Hematopoietic multipotent progenitor cell (in vitro differentiated cells): ENCODE measurements around the gene NMRK1. TPM values are rescaled to one million over a fixed set of nuclear protein-coding genes. Genes with fewer than 3 reads are reported as not detected.

ENCODE experiments used
- DNase-seq, 3 donors: peaks; one replicate each; pipeline ENCODE4 v3.0.0-alpha.2; 2011 to 2015; ENCODE audit warnings: low read depth in 2 of 3, low spot score in 2 of 3
- total RNA-seq: library from RNA; depleted of rRNA; stranded (reverse); fragments of >200 nt; gene quantifications from one replicate; pipeline ENCODE4 v1.2.3, GENCODE V29; 2012

The NMRK1 gene
- 3.8 TPM for total RNA-seq

DNA sequence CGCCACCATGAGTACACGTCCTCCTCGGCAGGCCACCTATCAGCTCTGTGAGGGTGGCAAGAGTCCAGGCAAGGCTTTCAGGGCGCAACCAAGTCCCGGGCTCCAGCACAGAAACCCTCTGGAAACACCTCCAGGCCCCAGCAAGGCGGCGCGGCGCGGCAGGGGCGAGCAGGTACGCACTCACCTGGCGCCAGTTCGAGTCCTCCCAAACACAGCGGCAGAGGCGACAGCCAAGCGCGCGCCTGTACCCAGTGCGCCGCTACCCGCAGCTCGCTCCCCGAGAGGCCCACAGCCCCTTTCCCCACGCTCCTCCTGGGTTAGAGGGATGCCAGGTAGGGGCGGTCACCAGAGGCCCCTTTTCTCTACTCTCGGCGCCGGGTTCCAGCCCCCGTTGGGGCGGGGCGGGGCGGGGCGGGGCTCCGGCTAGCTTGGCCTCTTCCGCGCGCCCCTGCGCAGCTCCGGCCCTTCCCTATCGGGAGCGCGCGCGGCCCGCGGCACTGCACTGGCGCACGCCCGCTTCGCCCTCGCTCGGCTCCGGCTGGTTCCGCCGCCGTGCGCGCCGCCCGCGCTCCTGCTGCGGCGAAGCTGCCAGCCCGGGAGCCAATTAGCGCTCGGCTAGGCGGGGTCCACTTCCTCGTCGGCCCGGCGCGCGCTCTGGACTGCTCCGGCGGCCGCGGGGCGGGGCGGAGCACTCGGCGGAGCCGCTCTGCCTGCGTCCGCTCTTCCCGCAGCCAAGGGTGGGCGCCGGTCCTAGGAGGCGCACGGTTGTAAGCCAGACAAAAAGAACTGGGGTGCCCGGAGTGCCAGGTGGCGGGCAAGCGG, at the start of gene NMRK1, which contains the start of gene OSTF1:
Gene NMRK1 (minus strand): TSS at position 332 of the 822 bp plus-strand sequence. CDS start 5,040 bp downstream, outside the sequence.
Gene OSTF1 (plus strand): TSS at position 691 of the 822 bp plus-strand sequence. CDS start 179 bp downstream, outside the sequence.
- DNase-seq: peak; percentile 86 to 96 (median 95)

DNA sequence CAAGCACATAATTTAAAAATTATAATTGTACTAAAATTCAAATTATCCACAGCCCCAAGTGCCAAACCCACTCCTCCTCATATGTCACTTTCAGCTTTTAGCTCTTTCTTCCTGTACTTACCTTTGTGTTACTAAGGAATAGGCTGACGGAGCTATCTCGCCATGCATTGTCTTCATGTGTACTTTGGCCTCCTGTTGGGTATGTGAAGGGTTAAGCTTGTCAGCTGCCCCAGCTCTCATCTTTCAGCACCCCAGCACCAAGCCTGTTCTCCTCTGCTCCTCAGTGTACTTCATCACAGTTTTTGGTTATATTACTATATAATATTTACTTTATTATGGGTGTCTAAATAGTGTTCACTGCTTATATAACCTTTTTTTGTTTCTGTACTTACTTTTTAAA, 46.5 kb upstream of the NMRK1 start:
- no peak for DNase-seq

DNA sequence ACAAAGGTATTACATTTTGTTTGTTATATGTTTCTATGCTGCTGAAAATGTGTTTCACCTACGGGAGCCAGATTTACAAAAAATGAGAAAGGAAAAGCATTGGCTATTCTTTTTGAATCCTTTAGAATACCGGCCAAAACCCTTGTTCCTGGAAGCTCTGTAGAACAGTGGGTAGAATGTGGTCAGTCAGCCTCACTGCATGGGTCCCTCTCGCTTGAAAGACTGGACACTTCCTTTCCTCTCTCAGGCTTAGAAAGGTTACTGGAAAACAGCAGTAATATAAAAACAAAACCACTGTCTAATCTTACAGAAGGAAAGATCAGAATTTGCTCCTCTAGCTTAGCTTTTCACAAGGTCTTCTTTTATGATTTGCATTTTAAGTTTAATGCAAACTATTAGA, 45.4 kb upstream of the NMRK1 start:
- DNase-seq: no peak

DNA sequence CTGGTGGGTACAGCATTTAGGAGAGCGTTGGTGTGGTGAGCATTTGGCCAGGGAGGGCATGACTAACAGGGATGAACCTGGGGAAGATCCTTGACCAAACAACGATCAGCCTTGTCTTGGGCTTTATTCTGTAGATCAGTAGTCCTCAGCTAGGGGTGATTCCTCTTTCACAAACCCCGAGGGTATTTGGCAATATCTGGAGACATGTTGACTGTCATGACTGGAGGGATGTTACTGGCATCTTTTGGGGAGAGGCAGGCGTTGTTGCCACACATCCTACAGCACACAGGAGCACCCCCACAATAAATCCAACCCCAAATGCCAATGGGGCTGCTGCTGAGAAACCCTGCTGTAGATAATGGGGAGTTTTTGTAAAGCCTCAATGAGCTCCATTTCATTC, 44.3 kb upstream of the NMRK1 start:
- no peak for DNase-seq

DNA sequence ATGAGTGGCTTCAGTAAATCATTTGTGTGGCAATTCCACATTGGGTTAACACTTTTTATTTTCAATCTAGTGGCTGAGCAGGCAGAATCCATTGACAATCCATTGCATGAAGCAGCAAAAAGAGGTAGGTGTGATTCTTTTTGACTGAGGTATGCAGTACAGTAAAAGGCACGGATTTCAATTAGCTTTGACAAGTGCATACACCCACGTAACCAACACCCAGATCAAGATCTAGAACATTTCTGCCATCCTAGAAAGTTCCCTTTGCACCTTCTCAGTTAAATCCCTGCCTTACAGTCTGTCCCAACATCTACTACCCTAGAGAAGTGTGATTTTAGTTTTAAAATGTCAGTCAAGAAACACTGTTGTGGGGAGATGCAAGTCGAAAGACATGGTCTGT, 43.7 kb upstream of the NMRK1 start:
- DNase-seq: no peak

DNA sequence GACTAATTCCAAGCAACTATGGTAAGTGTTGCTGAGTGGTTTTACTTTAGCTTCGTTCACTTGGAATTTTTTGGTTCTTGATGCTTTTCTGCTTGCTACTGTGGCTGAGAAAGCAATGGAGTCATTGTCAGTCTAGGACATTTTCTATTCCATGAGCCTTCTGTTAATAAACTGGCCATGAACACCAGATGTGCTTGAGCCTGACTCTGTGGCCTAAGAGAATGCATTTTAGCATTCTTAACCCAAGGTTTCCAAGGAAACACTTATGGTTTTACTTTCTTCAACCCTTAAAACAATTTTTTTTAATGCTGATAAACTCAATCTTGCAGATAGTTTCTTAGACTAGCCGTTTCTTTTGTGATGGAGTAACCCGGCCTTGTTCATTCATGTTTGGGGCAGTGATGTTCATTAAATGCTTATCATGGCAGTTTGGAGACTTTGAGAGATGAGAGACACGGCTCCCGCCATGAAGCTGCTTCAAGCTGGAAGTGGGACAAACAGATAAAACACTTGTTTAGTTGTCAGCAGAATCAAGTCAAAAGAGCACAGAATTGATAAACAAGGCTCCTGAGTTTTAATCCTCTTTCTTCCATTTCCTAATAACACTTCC, 42.8 kb upstream of the NMRK1 start:
- DNase-seq: no peak

DNA sequence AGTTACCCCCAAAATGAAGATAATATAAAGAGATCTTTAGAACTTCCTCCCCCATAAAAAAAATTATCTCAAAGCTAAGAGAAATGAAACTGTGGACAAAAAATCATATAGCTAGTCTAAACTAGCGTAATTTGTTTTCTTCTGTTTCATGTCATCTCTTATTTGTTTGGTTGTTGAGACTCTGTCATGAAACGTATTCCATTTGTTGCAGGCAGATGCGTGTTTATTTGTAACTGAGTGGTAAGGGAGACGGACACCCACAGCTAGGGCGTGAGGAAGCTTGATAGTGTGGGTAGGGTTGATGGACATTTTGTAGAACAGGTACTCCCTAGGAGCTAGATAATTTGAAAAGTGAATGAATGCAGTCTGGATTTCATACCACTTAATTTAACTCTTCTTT, 42.2 kb upstream of the NMRK1 start:
- DNase-seq: no peak

DNA sequence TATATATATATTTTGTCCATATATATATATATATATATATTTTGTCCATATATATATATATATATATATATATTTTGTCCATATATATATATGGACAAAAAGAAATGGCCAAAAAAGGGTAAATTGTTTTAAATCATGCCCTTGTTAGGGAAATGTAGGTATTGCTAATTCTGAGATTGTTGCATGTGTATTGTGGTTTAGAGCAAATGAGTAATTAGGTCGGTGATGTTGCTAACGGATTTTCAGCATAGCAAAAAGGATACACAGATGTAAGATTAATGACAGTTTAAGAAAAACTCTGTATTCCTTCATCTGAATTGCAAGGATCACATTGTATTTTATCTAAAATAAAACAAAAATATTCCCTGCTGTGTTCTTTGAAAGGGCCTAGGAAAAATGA, 40.6 kb upstream of the NMRK1 start:
- no peak for DNase-seq

DNA sequence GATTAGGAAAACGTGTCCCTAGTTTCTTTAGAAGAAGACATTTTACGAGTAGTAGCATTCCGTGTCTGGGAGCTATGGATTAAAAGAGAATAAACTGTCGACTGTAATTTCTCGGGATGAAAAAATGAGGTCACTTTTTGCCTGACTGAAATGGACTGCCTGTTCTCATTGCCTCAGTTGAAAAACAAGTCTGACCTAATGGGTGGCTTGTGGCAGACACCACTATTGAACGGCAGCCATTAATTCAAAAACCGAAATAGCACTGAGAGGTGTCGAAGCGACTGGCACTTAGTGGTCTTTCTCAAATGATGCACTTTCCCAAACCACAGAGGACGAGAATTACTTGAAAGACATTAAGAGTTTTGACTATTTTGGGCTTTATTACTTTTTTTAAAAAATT, 35.7 kb upstream of the NMRK1 start:
- no peak for DNase-seq

DNA sequence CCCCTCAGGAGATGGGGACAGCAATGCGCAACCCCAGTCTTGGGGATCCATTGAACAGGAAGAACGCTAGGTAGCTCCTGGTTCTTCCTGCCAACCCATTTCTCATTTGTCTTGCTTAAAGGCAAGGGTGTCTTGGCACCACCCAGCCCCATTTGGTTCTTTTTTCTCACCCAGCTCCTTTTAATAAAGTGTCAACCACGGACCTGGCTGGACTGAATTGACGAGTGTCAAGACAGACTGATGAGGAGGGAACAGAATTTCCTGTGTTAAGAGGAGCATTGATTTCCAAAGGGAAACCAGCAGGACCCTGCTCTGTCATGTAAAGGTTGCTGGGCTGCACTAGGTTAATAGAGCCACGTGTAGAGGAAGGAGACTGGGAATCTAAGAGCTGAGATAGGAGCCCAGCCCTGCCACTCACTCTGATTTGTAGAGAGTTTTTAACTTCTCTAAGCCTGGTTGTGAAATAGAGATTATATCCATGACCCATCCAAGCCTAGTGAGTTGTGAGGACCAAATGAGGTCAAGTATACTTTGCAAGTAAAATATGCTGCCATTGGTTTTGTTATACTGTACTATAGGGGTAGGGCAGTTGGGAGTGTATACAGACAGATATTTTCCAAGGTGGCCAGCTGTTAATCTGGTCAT, 34.1 kb upstream of the NMRK1 start:
- no peak for DNase-seq

DNA sequence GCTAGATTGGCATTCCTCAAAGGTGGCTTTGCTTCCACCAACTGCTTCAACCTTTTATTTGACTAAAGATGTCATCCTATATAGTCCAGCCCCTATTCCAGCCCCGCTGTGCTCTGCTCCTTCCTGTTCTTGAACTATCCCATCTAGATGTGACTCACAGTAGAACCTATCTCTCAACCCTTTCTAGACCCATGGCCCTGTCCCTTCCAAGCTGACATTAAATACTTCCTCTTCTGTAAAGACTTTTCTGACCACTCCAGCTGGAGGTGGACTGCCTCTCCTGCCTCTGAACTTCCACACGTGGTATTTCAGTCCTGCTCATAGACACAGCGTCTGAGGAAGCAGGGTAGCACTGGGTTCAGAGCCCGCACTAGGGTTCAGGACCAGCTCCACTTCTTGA, 32.7 kb upstream of the NMRK1 start:
- no peak for DNase-seq

DNA sequence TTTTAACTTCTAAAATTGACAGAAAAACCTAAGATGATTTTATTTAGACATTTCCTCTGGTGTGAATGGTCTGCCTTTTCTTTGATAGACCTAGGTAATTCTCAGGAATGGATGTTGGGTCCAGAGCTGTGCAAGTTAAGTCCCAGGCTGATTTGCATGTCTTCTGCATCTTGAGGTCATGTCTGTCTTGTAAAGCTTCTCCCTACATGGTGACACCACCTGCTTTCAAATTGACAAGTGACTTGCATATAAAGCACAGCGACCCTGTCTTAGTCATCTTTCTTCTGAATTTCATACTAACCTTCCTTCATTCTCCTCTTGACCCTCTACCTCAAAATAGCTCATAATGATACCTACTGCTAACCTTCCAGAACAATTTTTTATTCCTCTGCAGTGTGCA, 29.6 kb upstream of the NMRK1 start:
- DNase-seq: no peak

DNA sequence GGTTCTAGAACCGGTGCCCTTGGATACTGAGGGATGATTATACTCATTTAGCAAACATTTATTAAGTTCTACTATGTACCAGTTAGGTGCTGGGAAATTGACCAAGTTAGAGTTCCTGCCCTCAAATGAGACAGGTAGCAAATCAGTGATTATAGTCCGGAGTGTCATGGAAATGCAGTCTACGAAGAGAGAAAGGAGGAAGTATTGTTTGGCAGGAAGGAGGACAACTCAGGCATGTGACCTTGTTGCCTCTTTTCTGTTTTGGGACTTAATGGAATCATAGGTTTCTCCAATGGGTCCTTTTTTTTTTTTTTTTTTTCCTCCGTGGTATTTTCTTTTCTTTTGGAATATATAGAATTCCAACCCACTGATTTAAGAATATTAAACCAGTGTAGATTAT, 28.4 kb upstream of the NMRK1 start:
- DNase-seq: no peak

DNA sequence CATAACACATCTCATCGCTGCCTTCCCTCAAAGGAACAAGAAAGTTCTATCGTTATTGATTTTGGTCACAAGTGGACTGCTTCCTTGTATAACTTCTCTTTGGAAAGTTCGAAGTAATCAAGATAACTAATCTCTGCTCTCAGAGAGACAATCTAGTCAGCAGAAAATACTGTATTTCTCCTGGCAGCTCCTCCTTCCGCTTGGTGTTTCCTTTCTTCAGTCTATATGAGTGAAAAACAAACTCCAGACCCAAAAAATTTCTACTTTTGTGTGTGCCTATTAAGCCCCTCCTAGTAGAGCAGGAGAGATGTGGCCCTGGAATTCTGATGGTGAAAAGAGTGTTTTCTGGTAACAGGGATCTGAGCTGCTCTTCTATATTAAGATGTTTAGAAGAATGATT, 24.8 kb upstream of the NMRK1 start:
- no peak for DNase-seq

DNA sequence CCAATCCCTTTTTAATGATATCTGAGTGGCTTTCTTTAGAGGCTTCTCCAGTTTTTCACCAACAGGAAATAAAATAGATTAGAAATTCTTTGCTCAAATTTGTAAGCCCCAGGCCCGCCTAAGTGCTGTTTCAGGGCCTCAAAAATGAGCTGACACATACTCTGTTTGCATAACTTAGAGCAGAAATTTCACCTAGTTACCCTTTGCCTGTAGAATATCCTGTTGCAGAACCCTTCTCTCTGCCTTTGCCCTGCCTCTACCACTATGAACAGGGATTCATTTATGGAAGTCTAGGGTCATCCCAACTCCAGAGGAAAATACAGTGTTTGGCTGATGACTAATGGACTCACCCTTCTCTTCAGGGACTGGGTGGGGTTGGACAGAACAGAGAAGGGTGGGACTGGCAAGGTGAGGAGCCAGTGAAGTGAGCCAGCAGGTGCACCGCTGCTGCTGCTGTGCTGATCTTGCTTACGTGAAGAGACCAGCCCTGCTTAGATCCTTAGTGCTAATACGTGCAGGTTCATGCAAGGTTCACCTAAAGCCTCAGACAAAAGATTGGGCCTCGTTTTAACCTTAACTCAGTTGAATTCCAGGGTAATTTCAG, 23.2 kb upstream of the NMRK1 start:
- no peak for DNase-seq

DNA sequence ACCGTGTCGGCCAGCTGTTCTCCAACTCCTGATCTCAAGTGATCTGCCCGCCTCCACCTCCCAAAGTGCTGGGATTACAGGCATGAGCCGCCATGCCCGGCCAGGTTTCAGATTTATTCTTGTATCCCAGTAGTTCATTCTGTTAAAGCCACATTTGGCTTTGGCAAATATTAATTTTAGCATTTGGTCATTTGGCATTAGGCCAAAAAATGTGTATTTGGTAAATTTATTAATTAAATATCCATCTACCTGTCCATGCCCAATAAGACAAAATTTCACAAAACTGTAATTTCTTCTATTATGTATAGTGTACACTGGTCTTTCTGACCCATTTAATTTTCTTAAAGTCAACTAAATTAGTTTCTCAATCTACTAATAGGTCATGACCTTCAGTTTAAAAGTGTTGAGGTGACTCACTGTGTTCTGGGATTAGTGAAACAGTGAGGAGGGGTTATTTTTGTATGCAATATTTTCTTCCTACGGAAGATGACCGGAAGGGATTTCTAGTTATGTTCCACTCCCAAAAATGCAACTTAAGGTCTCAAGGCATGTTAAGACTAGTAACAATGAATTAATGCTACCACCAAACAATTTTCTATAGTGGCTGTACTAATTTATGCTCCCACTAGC, 21.4 kb upstream of the NMRK1 start:
- no peak for DNase-seq

DNA sequence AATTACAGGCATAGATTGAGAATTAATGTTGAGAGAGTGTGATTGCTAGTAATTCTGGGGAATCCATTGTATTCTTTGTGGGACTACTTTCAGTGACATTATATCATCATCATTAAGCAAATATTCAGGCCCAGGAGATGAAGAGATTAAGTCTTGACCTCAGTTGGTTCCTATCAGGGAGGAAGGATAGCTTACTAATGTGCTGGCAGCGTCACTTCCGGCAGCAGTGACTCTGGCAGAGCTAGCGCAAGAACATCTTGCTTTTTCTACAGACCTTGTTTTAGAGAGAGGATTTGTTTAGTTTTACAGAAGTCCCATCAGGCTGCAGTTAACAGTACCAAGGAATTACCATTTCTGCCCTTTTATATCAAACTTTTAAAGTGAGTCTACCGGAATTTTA, 20.6 kb upstream of the NMRK1 start:
- DNase-seq: peak in 2 of 3 donors; percentile 24 to 26

DNA sequence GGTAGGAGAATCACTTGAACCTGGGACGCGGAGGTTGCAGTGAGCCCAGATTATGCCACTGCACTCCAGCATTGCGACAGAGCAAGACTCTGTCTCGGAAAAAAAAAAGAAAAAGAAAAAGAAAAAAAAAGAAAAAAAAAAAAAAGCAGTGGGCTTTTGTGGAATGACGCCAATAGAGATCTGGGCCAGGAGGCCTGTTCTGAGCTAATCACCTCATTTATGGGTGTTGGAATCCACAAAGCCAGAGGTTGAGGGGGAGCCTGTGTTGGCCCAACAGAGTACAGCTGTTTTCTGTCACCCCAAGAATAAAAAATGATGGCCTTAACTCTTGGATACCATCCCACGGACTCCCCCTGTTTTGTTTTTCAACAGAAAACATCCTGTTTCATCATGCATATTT, 18.9 kb upstream of the NMRK1 start:
- no peak for DNase-seq

DNA sequence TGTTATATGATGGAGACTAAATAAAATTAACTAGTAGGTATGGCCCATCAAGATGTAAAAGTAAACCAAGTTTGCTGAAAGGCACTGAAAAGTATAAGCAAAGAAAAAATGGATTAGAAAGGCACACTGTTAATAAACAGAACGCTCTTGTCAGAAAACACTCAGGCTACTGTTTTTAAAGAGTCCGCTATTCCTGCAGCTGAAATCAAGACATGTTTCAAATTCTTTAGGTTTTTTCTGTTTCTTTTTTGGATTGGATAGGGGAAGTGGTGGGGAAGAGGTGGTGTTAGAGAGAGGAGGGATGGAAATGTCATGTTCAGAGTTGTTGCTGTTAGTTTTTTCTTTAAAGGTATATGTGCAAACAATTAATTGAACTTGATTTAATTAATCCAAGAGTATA, 17.9 kb upstream of the NMRK1 start:
- no peak for DNase-seq

DNA sequence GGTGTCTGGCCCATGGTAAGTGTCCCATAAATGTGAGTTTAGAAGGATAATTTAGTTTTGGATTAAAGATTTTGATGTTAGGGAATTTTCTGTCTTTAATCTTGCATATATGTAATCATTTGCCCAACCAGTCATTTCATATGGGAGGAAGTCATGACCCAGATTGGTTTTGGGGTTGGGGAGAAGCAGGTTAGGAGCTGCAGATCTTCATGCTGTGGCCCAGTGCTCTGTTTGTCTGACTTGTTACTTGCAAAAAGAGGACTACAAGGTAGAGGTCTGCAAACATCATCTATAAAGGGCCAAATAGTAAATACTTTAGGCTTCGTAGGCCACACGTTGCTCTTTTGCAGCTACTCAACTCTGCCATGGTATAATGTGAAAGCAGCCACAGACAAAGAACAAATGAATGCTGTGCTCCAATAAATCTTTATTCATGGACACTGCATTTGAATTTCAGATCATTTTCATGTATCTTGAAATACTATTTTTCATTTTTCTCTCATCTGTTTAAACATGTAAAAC, 17.1 kb upstream of the NMRK1 start:
- DNase-seq: no peak

DNA sequence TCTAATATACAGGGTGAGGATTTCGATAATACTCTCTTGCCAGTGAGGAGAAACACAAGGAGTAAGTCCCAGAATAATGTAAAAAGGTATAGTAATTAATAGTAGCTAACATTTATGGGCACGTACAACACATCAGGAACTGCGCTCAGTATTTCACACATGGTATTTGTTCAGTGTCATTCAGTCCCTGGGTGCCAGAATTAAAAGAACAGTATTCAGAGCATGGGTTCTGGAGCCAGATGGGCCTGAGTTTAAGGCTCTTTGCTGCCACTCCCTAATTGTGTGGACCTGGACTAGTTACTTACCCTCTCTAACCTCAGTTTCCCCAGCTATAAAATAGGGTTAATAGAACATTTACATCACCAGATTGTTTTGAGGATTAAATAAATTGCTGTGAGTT, 16.7 kb upstream of the NMRK1 start:
- no peak for DNase-seq
